ENCODE measurements around the gene DENND4B. TPM values are rescaled to one million over a fixed set of nuclear protein-coding genes. Genes with fewer than 3 reads are reported as not detected.
A peak's percentile ranks its signal among the peaks of the same experiment; 100 is the strongest.

DENND4B gene
- total RNA-seq, 6 experiments from 2014 or later, result 20.5 to 26.6 (median 23.4) TPM

DNA sequence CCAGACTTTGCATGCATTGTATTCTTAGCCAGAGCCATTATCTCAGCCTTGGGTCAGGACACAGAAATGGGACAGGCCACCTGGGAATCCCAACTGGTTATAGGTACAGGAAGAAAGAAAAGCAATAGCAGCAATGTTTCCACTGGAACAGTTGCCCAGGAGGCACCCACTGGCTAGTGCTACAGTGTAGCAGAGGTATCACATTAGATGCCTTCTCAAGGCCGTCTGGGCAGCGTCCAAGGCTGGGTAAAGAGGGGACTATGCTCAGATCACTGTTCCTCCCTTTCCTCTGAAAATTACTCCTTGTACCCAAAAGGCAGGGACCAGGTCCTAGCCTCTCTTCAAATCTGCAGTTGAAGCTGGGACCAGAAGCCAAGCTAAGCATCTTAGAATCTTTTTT is 23.8 kb upstream of the DENND4B start:
- H3K4me3 Mint-ChIP-seq, result no peak overlapping the region
- TF ChIP-seq, protein P1, sequence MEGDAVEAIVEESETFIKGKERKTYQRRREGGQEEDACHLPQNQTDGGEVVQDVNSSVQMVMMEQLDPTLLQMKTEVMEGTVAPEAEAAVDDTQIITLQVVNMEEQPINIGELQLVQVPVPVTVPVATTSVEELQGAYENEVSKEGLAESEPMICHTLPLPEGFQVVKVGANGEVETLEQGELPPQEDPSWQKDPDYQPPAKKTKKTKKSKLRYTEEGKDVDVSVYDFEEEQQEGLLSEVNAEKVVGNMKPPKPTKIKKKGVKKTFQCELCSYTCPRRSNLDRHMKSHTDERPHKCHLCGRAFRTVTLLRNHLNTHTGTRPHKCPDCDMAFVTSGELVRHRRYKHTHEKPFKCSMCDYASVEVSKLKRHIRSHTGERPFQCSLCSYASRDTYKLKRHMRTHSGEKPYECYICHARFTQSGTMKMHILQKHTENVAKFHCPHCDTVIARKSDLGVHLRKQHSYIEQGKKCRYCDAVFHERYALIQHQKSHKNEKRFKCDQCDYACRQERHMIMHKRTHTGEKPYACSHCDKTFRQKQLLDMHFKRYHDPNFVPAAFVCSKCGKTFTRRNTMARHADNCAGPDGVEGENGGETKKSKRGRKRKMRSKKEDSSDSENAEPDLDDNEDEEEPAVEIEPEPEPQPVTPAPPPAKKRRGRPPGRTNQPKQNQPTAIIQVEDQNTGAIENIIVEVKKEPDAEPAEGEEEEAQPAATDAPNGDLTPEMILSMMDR (IDR thresholded peaks at IDR 0.05), result no peak

DNA sequence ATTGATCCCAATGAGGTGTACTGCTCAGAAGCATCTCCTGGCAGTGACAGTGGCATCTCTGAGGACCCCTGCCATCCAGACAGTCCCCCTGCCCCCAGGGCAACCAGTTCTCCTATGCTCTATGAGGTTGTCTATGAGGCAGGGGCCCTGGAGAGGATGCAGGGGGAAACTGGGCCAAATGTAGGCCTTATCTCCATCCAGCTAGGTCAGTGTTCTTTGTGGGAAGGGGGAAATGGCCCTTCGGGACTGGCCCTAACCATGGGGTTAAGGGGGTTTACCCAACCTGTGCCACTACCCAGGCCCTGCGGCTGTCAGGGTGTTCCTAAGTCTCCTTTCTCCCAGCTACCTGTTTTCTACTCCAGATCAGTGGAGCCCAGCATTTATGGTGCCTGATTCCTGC is 22.5 kb upstream of the DENND4B start:
- H3K4me1 Mint-ChIP-seq (ENCODE audit: low read depth), result peaks cover 42% of the 10 kb centered on the region
- TF ChIP-seq, protein P1 (IDR thresholded peaks at IDR 0.05), result no peak
- no peaks in the 10 kb centered on the region for H3K9me3 Mint-ChIP-seq
- H3K4me3 Mint-ChIP-seq, result no peak overlapping the region; the same call in 1 of the 2 replicates
- H3K36me3 Mint-ChIP-seq (ENCODE audit: low read depth), result peaks cover under 1% of the 10 kb centered on the region; the same call in 1 of the 2 replicates
- no peak overlapping the region for H3K27ac Mint-ChIP-seq
- no peak for DNase-seq
- H3K27me3 Mint-ChIP-seq (ENCODE audit: insufficient read depth), result peaks cover 3% of the 10 kb centered on the region; the same call in 1 of the 2 replicates

More for the DNA sequence above, 23.8 kb upstream of the DENND4B start:
- no peak overlapping the region for H3K27ac Mint-ChIP-seq
- H3K36me3 Mint-ChIP-seq (ENCODE audit: low read depth), result peaks cover 10% of the 10 kb centered on the region; the same call in 1 of the 2 replicates
- no peak for DNase-seq
- peaks cover 3% of the 10 kb centered on the region; the same call in 1 of the 2 replicates for H3K27me3 Mint-ChIP-seq (ENCODE audit: insufficient read depth)
- H3K9me3 Mint-ChIP-seq, result no peaks in the 10 kb centered on the region
- H3K4me1 Mint-ChIP-seq (ENCODE audit: low read depth), result peaks cover 35% of the 10 kb centered on the region

GRCh38 chr1:153968408-153968807 is 21.9 kb upstream of the DENND4B start:
- no peak for DNase-seq
- peaks cover 48% of the 10 kb centered on the region for H3K4me1 Mint-ChIP-seq (ENCODE audit: low read depth)
- H3K9me3 Mint-ChIP-seq, result no peaks in the 10 kb centered on the region
- H3K4me3 Mint-ChIP-seq, result peak overlapping the region; percentile 91
- TF ChIP-seq, protein P1 (IDR thresholded peaks at IDR 0.05), result no peak
- no peaks in the 10 kb centered on the region; the same call in 1 of the 2 replicates for H3K36me3 Mint-ChIP-seq (ENCODE audit: low read depth)
- peak overlapping the region; percentile 95; the same call in 1 of the 2 replicates for H3K27ac Mint-ChIP-seq
- peaks cover 6% of the 10 kb centered on the region; the same call in 1 of the 2 replicates for H3K27me3 Mint-ChIP-seq (ENCODE audit: insufficient read depth)

DNA sequence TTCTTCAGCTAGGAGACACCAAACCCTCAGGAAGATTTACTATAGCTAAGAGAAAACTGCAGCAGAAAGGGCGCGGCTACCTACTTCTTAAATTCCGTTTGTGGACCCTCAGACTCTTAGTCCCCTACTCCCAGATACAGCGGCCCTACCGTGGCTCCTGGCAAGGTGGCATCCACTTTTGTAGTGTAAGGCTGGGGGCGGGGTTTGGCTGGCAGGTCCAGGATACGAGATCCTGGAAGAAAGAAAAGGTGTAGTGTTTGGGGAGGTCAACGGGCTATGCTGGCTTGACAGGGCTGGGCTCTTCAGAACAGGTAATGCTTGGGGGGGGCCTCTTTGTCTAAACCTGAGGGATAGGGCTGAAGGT is 21.5 kb upstream of the DENND4B start:
- Mint-ChIP-seq H3K4me3 (peak overlapping the region; percentile 91), H3K4me1 (ENCODE audit: low read depth) (peaks cover 50% of the 10 kb centered on the region), H3K27me3 (ENCODE audit: insufficient read depth) (peaks cover 6% of the 10 kb centered on the region; the same call in 1 of the 2 replicates), H3K36me3 (ENCODE audit: low read depth) (no peaks in the 10 kb centered on the region; the same call in 1 of the 2 replicates), H3K27ac (peak overlapping the region; percentile 95), H3K9me3 (no peaks in the 10 kb centered on the region)
- no peak for DNase-seq
- TF ChIP-seq, protein P1 (IDR thresholded peaks at IDR 0.05), result peak; percentile 40; the same call in 1 of the 2 replicates

DNA sequence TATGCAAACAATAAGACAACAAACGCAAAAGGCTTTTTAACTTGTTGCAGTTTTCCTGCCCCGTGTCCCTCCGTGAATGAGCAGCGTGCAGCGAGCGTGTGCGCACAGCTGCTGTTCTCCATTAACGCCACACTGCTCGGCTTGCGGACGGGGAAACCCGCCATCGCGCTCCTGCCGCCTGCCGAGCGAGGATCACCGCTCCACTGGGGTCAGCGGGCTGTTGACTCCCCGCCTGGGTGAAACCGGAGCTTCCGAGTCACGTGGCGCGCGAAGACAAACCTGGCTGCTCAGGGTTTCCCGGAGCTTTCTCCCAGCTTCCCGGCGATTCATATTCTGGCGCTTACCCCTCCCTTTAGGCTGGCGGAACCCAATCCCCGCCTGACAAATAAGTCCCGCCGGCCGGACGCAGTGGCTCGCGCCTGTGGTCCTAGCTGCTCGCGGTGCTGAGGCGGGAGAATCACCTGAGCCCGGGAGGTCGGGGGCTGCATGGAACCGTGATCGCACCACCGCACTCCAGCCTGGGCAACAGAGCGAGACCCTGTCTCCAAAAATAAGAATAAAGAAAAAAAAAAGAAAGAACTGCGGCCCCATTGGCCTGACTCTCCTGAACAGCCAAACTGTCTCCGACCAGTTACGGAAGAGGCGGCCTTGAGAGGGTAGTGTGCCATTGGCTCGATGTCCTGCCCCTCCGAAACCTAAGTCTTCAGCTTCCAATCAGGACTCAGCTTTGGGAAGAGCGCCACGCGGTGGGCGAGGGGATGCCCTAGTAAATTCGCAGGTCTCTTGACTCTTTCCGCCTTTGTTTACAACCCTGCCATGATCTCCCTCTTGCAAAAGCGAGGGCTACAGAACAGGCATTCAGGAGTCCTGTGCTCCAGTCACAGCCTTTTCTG is 20.8 kb upstream of the DENND4B start, which contains the start of gene CREB3L4:
Gene CREB3L4, plus strand, starts transcription at position 796 of the 893 bp plus-strand sequence. CDS start 624 bp downstream, outside the sequence.
- peak; percentile 94 for DNase-seq
- peak within 1 kb of the TSS; percentile 95 for H3K27ac Mint-ChIP-seq
- no peaks in the 10 kb centered on the region; the same call in 1 of the 2 replicates for H3K36me3 Mint-ChIP-seq (ENCODE audit: low read depth)
- peak within 1 kb of the TSS; percentile 91 for H3K4me3 Mint-ChIP-seq
- H3K27me3 Mint-ChIP-seq (ENCODE audit: insufficient read depth), result 0 out of 2 replicates have a peak, but pooled peaks cover 3% of the 10 kb centered on the region
- peaks cover 57% of the 10 kb centered on the region for H3K4me1 Mint-ChIP-seq (ENCODE audit: low read depth)
- TF ChIP-seq, protein P1 (IDR thresholded peaks at IDR 0.05), result peak; percentile 74
- no peaks in the 10 kb centered on the region for H3K9me3 Mint-ChIP-seq
